Left lung (tissue), 10 donors: ENCODE data around the gene NUP98. TPM values are rescaled to one million over a fixed set of nuclear protein-coding genes. Genes with fewer than 3 reads are reported as not detected.

Experiments
- ATAC-seq: fragments of 200-7000 bp; cut with Tn5 transposase; one replicate; pipeline ENCODE4 v1.9.1; 2020; ENCODE audit warnings: moderate library complexity
- DNase-seq, 4 donors: peaks; one replicate each; pipeline ENCODE4 v3.0.0-alpha.2; 2013 to 2020
- H3K27ac ChIP-seq, 2 donors: fragments of 200-600 bp; sonication (generic) in 1 of 2; one replicate each; pipeline versions ENCODE4 v1.5.0 to v1.8.0; 2020 to 2021
- H3K27me3 ChIP-seq, 2 donors: fragments of 200-600 bp; sonication (generic) in 1 of 2; one replicate each; pipeline versions ENCODE4 v1.5.0 to v1.8.0; 2020 to 2021
- H3K36me3 ChIP-seq, 2 donors: fragments of 200-600 bp; sonication (generic) in 1 of 2; one replicate each; pipeline versions ENCODE4 v1.5.0 to v1.8.0; 2020 to 2021
- H3K4me1 ChIP-seq, 2 donors: fragments of 200-600 bp; one replicate each; pipeline ENCODE4 v1.8.0; 2021
- H3K4me3 ChIP-seq, 2 donors: fragments of 200-600 bp; sonication (generic) in 1 of 2; one replicate each; pipeline versions ENCODE4 v1.5.0 to v1.8.0; 2020 to 2021; ENCODE audit warnings: mild to moderate bottlenecking in 1 of 2
- H3K9me3 ChIP-seq, 2 donors: fragments of 200-600 bp; sonication (generic) in 1 of 2; one replicate each; pipeline versions ENCODE4 v1.5.0 to v1.8.0; 2020 to 2021
- CTCF ChIP-seq, 2 donors: fragments of 200-600 bp; sonication (generic) in 1 of 2; IDR thresholded peaks; one replicate each; pipeline versions ENCODE4 v1.5.0 to v1.8.0; 2021; ENCODE audit warnings: antibody characterized with exemption in 2 of 2
- intact Hi-C, 2 donors: fragments of 100-400 bp; cut with DNase I; formaldehyde crosslinking; loops; one replicate each; pipeline versions ENCODE4 v1.11.2 to v1.14.2; 2022
- polyA plus RNA-seq, 6 donors: library from polyadenylated mRNA; unstranded; fragments of 120-200 nt; gene quantifications; one replicate each; pipeline ENCODE4 v1.2.1, GENCODE V29; 2013; ENCODE audit not compliant: insufficient read length in 6 of 6
- total RNA-seq, 2 donors: library from RNA; stranded (reverse); fragmentation: NEBNext Ultra II Directional; extraction: Animal tissue kit (Norgen Biotek cat#: 25700); gene quantifications; one replicate each; pipeline ENCODE4 v1.2.1, GENCODE V29; 2021
- donor health status: DM: no; HTN: yes; CAD: no.
- donor health status: DM: no; HTN: no; CAD: no.

Gene NUP98
- total and polyA plus RNA-seq, 8 donors = 59.9 to 76.3 (median 66.8) TPM

DNA sequence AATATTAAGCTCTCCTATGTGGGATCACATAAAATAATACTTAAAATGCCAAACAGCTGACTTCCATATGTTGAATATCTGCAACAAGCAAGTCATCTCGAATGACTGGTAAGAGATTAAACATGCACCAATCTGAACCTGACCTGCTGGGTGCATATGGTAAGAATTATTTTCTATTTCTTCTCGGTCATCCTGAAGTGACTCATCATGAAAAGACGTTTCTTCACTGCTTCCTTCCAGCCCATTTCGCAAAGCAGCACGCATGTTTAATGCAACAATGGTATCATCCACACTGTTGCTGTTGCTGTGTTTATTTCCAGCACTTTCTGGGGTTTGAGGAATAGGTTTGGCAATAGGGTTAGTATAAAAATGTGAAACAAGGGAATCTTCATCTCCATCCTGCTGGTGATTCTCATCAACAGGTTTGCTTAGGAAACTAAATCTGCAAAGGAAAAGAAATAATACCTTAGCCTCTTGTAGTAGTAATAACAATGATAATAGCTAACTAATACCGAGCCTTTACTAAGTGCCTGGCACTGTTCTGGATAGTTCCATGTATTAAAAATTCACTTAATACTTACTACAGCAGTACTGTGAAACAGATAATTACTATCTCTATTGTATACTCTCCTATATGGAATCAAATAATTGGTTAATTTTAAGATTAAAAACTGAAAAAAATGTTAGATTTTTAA, 74.2 kb downstream of the NUP98 start:
- no peak for TF ChIP-seq CTCF (IDR thresholded peaks at IDR 0.05)
- peak; percentile 66 for ATAC-seq
- Histone ChIP-seq H3K27ac (peak overlapping the region in 1 of 2 donors; percentile 65), H3K27me3 (no peaks in the 10 kb centered on the region), H3K4me1 (peaks cover 0 to 14% of the 10 kb centered on the region in 2 donors), H3K36me3 (peaks cover 0 to 99% of the 10 kb centered on the region in 2 donors), H3K4me3 (no peak overlapping the region), H3K9me3 (no peaks in the 10 kb centered on the region)
- intact Hi-C loops = no loop called here
- peak in 1 of 4 donors; percentile 45 for DNase-seq

GRCh38 chr11:3722100-3722499, 75.3 kb downstream of the NUP98 start:
- DNase-seq (no peak), ATAC-seq (no peak)
- intact Hi-C loops = no loop called here
- no peaks in the 10 kb centered on the region for H3K27me3 ChIP-seq
- H3K4me3 ChIP-seq = no peak overlapping the region
- no peak for TF ChIP-seq CTCF (IDR thresholded peaks at IDR 0.05)
- no peaks in the 10 kb centered on the region for H3K9me3 ChIP-seq
- H3K27ac ChIP-seq = peak overlapping the region in 1 of 2 donors; percentile 65
- peaks cover 0 to 99% of the 10 kb centered on the region in 2 donors for H3K36me3 ChIP-seq
- H3K4me1 ChIP-seq = peaks cover 0 to 14% of the 10 kb centered on the region in 2 donors

DNA sequence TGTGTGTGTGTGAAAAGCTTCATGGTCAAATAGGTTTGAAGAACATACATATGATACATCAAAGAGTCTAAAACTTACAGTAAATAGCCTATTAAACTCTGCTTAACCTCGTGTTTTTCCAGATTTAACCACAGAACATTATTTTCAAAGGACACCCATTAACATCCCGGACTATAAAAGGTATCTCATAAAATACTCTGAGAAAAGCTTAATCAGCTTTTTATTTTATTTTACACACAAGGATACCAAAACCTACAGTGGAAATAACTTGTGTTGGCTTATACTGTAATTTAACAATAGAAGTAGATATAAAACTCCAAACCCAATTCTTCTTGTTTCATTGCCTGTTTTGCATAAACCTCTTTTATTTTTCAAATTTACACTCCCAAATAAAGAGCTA, 76.4 kb downstream of the NUP98 start:
- intact Hi-C loops = no loop called here
- Histone ChIP-seq H3K27ac (no peak overlapping the region), H3K4me3 (no peak overlapping the region), H3K4me1 (peaks cover 0 to 14% of the 10 kb centered on the region in 2 donors), H3K9me3 (no peaks in the 10 kb centered on the region), H3K27me3 (no peaks in the 10 kb centered on the region), H3K36me3 (peaks cover 0 to 99% of the 10 kb centered on the region in 2 donors)
- DNase-seq (no peak), ATAC-seq (no peak)
- no peak for TF ChIP-seq CTCF (IDR thresholded peaks at IDR 0.05)

DNA sequence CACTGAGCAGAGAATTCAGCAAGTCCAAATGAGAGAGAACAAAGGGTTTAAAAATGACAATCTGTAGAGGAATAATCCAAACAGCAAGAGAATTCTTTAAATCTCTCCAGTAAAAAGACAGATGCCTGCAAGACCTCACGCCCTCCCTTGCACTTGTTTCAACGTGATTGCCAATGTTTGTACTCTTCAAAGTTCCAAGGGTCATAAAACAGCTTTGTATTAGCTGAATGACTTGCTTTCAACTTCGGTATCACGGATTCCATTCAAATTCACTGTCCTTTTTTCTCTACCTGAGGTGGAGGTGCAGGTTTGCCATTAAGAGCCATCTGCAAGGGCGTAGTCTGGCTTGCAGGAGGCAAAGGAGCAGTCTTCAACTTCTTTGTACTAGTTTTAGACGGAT, 85.1 kb downstream of the NUP98 start:
- DNase-seq (no peak), ATAC-seq (no peak)
- peaks cover 0 to 92% of the 10 kb centered on the region in 2 donors for H3K36me3 ChIP-seq
- H3K4me1 ChIP-seq = no peaks in the 10 kb centered on the region
- no peak overlapping the region for H3K27ac ChIP-seq
- no peaks in the 10 kb centered on the region for H3K9me3 ChIP-seq
- no peaks in the 10 kb centered on the region for H3K27me3 ChIP-seq
- no peak overlapping the region for H3K4me3 ChIP-seq
- TF ChIP-seq CTCF (IDR thresholded peaks at IDR 0.05) = no peak
- intact Hi-C loops = no loop called here

- no peaks in the 10 kb centered on the region for H3K27me3 ChIP-seq
- DNase-seq (no peak), ATAC-seq (no peak)
- peaks cover 0 to 92% of the 10 kb centered on the region in 2 donors for H3K36me3 ChIP-seq
- no peak overlapping the region for H3K27ac ChIP-seq
- intact Hi-C loops = no loop called here
- no peak for TF ChIP-seq CTCF (IDR thresholded peaks at IDR 0.05)
- no peak overlapping the region for H3K4me3 ChIP-seq
- no peaks in the 10 kb centered on the region for H3K4me1 ChIP-seq
- H3K9me3 ChIP-seq = no peaks in the 10 kb centered on the region
Observed at GRCh38 chr11:3710485-3711259, 86.7 kb downstream of the NUP98 start.
